Stimulated activated naive CD8-positive, alpha-beta T cell treated with anti-CD3 and anti-CD28 coated beads, Interleukin-15, amount 100 ng/mL, for 72 hours (primary cell): ENCODE measurements around the gene MLXIPL.
"Not testable (repeated sequence)": the region's sequence is repeated elsewhere in the genome, so short reads cannot be mapped to it uniquely, and the experiment has no call there.

Experiments used
- ATAC-seq: fragments of 150-1000 bp; cut with Tn5 transposase; 2 replicates; pipeline ENCODE4 v1.10.0; 2021; ENCODE audit warnings: mild to moderate bottlenecking, moderate library complexity
- DNase-seq, 2 donors: peaks; one replicate each; pipeline ENCODE4 v3.0.0; 2021 to 2022
- H3K27ac Mint-ChIP-seq, 2 donors: one replicate each; pipeline ENCODE4 v1.8.0; 2022; ENCODE audit warnings: mild to moderate bottlenecking in 2 of 2, mixed read lengths in 2 of 2, moderate library complexity in 2 of 2
- H3K27me3 Mint-ChIP-seq: one replicate; pipeline ENCODE4 v1.8.0; 2022; ENCODE audit warnings: mixed read lengths
- H3K4me1 Mint-ChIP-seq: one replicate; pipeline ENCODE4 v1.8.0; 2022; ENCODE audit warnings: mild to moderate bottlenecking, mixed read lengths
- H3K4me3 Mint-ChIP-seq, 2 donors: one replicate each; pipeline ENCODE4 v1.8.0; 2022; ENCODE audit warnings: mild to moderate bottlenecking in 2 of 2, mixed read lengths in 2 of 2, moderate library complexity in 1 of 2
- H3K9me3 Mint-ChIP-seq, 2 donors: one replicate each; pipeline ENCODE4 v1.8.0; 2022; ENCODE audit warnings: mixed read lengths in 2 of 2

The MLXIPL gene

DNA sequence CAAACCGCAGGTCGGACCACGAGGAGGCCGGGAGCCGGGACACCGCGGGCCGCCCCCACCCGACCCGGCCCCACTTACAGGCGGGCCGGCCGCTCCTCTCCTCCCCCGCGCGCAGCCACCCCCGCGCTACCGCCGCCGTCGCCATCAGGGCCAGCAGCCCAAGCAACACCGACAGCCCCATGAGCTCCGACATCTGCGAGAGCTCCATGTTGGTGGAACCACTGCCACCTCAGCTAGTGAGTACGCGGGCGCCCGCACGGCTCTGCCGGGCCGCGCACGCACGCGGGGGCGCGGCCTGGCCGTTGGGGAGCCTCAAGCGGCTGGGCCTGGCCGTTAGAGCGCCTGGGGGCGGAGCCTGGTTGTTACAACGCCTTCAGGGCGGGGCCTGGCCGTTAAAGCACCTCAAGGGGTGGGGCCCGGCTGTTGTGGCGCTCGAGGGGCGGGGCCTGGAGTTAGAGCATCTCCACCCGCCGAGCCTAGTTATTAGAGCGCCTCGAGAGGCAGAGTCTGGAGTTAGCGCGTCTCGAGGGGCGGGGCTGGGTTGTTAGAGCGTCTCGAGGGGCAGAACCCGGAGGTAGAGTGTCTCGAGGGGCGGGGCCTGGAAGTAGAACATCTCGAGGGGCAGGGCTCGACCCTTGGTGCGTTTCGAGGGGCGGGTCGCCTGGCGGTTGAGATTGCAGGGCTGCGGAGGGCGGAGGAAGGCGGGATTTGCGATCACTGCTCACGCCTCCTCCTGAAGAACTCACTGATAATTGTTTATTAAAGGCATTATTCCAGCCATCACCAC is 45.8 kb downstream of the MLXIPL start, which contains the start of gene TBL2:
Gene TBL2, minus strand, starts transcription at position 238 of the 787 bp plus-strand sequence. Its CDS starts 30 bp downstream, at position 208.
- Mint-ChIP-seq H3K9me3 (no peaks in the 10 kb centered on the region), H3K4me3 (peak within 1 kb of the TSS; percentile 99 to 100), H3K4me1 (peaks cover 26% of the 10 kb centered on the region), H3K27ac (peak within 1 kb of the TSS; percentile 98 to 99), H3K27me3 (no peaks in the 10 kb centered on the region)
- DNase-seq, result peak; percentile 98 to 99
- peak; percentile 93 for ATAC-seq

DNA sequence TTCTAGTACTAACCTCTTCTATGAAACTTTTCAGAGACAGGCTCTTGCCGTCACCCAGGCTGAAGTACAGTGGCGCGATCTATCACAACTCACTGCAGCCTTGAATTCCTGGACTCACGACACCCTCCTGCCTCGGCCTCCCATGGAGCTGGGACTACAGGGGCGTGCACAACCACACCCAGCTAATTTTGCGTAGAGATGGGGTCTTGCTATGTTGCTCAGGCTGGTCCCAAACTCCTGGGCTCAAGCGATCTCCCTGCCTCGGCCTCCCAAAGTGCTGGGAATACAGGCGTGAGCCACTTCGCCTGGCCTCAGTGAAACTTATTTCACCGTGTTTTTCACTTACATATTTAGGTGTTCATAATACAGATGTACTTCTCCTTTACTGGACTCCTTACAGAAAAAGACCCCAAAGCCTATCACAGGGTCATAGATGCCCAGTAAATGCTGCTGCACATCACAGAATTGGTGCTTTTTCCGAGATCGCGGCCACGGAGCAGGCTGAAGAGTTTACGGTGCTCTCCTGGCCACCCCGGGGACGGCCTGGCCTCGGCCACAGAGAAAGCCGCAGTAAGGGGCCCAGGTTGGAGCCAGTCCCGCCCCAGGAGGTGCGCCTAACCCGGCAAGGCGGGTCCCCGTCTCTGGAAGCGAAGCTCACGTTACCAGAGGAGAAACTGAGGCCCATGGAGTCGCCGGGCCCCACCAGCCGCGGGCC is 46.5 kb downstream of the MLXIPL start:
- DNase-seq (no peak), ATAC-seq (peak; percentile 32)
- H3K27me3 Mint-ChIP-seq, result no peaks in the 10 kb centered on the region
- no peaks in the 10 kb centered on the region for H3K9me3 Mint-ChIP-seq
- H3K4me1 Mint-ChIP-seq, result peaks cover 26% of the 10 kb centered on the region
- peak overlapping the region; percentile 98 to 99 for H3K27ac Mint-ChIP-seq
- peak overlapping the region; percentile 99 to 100 for H3K4me3 Mint-ChIP-seq

GRCh38 chr7:73573791-73574190 is 50.5 kb downstream of the MLXIPL start:
- no peaks in the 10 kb centered on the region for H3K9me3 Mint-ChIP-seq
- peak overlapping the region in 1 of 2 donors; percentile 85 for H3K27ac Mint-ChIP-seq
- DNase-seq (no peak), ATAC-seq (no peak)
- peaks cover 18% of the 10 kb centered on the region for H3K4me1 Mint-ChIP-seq
- no peaks in the 10 kb centered on the region for H3K27me3 Mint-ChIP-seq
- H3K4me3 Mint-ChIP-seq, result no peak overlapping the region

GRCh38 chr7:73573276-73573675 is 51.0 kb downstream of the MLXIPL start:
- DNase-seq (no peak), ATAC-seq (no peak)
- no peaks in the 10 kb centered on the region for H3K9me3 Mint-ChIP-seq
- peaks cover 19% of the 10 kb centered on the region for H3K4me1 Mint-ChIP-seq
- no peak overlapping the region for H3K27ac Mint-ChIP-seq
- no peaks in the 10 kb centered on the region for H3K27me3 Mint-ChIP-seq
- H3K4me3 Mint-ChIP-seq, result no peak overlapping the region

DNA sequence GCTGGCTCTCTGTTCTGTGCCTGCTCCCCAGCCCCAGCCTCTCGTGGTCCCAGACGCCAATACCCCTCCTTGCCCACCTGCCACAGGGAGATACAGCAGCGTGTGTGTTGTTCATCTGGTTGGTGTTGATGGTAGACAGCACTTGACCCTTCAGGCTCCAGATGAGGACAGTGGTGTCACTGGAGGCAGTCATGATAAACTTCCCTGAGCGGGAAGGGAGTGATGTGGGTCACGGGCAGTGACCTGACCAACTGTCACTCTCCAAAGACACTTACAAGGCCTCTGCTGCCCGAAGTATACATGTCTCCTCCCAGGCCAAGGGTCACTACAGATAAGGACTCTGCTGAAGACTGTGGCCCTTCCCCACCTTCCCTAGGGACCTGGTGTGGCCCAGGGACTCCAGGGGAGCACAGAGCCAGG is 51.5 kb downstream of the MLXIPL start:
- no peak overlapping the region for H3K27ac Mint-ChIP-seq
- H3K4me3 Mint-ChIP-seq, result no peak overlapping the region
- ATAC-seq, result no peak
- peaks cover 23% of the 10 kb centered on the region for H3K4me1 Mint-ChIP-seq
- H3K9me3 Mint-ChIP-seq, result no peaks in the 10 kb centered on the region
- H3K27me3 Mint-ChIP-seq, result no peaks in the 10 kb centered on the region
- no peak for DNase-seq

DNA sequence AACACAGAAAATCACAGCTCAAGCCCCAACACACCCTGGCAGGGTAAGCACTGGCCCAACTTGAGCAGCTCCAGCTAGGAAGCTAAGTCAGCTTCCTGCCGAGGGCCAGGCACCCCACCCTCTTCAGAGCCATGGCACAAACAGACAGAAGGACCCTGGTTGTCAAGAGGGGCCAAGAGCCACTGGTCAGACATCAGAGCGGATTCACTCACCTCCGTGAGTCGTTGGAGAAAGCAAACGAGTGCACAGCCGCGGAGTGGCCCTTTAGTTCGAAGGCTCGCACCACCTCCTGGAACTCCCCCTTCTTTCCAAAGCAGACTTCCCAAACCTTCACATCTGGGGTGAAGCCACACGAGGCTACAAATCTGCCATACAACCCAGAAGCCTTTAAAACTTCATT is 53.3 kb downstream of the MLXIPL start:
- ATAC-seq (no peak), DNase-seq (no peak)
- Mint-ChIP-seq H3K9me3 (no peaks in the 10 kb centered on the region), H3K27me3 (no peaks in the 10 kb centered on the region), H3K4me1 (peaks cover 22% of the 10 kb centered on the region), H3K4me3 (no peak overlapping the region), H3K27ac (no peak overlapping the region)

DNA sequence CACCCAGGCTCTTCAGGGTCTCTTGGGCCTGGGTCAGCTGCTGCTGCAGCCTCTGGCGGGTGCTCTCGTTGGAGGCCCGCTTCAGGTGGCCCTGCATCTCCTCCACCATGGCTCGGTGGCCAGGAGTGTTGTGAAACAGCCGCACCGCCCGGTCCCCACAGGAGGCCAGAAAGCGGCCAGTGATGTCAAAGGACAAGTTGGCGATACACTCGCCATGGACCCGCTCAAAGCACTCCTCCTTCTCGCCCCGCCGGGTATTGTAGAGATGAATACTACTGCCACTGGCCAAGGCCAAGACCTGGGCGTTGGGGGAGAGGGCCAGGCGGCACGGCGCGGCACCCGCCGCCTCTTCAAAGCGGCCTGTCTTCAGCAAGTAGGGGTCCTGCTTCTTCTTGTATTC is 53.8 kb downstream of the MLXIPL start:
- no peak overlapping the region for H3K4me3 Mint-ChIP-seq
- peaks cover 23% of the 10 kb centered on the region for H3K4me1 Mint-ChIP-seq
- H3K9me3 Mint-ChIP-seq, result no peaks in the 10 kb centered on the region
- ATAC-seq (no peak), DNase-seq (no peak)
- no peak overlapping the region for H3K27ac Mint-ChIP-seq
- no peaks in the 10 kb centered on the region for H3K27me3 Mint-ChIP-seq

DNA sequence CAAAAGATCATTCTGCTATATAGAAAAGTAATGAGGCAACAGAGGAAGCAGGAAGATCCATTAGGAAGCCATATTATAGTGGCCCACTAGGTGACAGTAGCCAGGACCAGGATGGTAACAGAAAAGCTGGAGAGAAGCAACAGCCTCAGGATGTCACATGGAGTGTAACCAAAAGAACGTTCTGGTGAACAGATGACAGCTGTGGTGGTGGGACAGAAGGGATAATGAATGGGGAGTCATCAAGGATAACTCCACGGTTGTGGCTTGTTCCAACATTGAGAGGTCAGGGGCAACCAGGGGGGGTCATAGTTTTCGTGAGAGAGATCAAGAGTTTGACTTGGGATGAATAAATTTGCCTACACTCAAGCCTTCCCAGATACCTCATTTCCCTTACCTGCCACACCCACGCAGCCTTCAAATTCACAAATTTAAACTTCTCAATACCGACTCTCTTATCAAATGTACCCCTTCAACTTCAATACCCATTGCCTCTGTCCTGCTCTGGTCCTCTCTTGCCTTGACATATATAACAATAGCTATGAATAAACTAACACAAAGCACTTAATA is 55.2 kb downstream of the MLXIPL start:
- Mint-ChIP-seq H3K27ac (no peak overlapping the region), H3K4me1 (peaks cover 23% of the 10 kb centered on the region), H3K9me3 (no peaks in the 10 kb centered on the region), H3K4me3 (no peak overlapping the region), H3K27me3 (no peaks in the 10 kb centered on the region)
- DNase-seq (no peak), ATAC-seq (no peak)

DNA sequence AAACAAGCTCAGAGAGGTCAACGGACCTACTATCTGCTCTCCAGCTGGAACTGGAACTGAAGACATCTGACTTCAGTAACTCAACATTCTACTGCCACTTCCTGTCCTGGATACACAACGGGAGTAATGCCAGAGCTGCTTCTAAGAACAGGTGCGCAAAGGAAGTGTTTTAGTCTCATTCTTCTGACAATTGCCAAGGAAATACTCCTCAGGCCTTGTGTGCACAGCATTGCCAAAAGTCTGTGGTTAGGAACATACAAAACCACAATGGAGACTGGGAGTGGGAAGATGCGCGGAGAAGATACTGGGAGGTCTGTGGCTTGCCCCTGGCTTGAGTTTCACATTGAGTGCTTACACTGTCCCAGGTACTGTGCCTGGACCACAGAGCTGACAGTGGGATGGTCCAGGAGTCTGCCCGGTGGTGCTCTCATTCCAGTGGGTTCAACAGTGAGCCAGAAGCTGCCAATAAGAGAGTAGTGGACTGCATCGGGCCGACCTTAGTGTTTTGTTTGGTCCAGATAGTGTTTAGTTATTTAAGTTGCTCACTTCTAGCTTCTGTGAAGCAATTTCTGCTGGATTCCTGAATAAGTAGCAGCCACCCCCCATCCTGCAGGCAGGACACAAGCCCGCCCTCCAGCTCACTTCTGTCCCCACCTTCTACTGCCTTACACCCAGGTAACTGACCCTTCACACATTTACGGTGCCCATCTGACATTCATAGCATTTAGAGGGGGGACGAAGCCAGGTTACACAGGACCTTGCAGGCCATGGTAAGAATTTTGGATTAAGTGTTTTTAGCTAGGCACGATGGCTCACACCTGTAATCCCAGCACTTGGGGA is 56.3 kb downstream of the MLXIPL start:
- Mint-ChIP-seq H3K27me3 (no peaks in the 10 kb centered on the region), H3K4me3 (no peak overlapping the region), H3K4me1 (peaks cover 23% of the 10 kb centered on the region), H3K9me3 (no peaks in the 10 kb centered on the region), H3K27ac (no peak overlapping the region)
- ATAC-seq, result no peak
- DNase-seq, result no peak

DNA sequence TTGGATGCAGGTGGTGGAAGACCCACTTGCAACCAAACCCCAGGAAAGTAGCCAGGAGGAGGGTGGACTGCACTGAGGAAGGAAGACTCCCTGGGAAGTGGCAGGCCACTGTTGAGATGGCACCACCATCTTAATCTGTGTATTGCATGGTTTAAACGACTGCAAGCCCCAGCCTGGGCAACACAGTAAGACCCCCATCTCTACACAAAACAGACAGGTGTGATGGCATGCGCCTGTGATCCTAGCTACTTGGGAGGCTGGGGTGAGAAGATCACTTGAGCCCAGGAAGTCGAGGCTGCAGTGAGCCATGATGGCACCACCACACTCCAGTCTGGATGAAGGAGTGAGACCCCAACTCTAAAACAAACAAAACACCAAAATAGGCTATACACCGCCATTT is 57.2 kb downstream of the MLXIPL start:
- no peak overlapping the region for H3K27ac Mint-ChIP-seq
- H3K4me1 Mint-ChIP-seq, result peaks cover 23% of the 10 kb centered on the region
- ATAC-seq (no peak), DNase-seq (no peak)
- no peaks in the 10 kb centered on the region for H3K9me3 Mint-ChIP-seq
- H3K27me3 Mint-ChIP-seq, result no peaks in the 10 kb centered on the region
- no peak overlapping the region for H3K4me3 Mint-ChIP-seq

DNA sequence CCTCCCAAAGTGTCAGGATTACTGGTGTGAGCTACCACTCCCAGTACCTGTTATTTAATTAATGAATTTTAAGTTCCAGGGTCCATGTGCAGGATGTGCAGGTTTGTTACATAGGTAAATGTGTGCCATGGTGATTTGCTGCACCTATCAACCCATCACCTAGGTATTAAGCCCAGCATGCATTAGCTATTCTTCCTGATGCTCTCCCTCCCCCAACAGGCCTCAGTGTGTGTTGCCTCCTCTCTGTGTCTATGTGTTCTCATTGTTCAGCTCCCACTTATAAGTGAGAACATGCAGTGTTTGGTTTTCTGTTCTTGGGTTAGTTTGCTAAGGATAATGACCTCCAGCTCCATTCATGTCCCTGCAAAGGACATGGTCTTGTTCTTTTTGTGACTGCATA is 57.9 kb downstream of the MLXIPL start:
- H3K27me3 Mint-ChIP-seq, H3K9me3 Mint-ChIP-seq, DNase-seq: not testable (repeated sequence)
- H3K4me1 Mint-ChIP-seq, result peaks cover 23% of the 10 kb centered on the region
- ATAC-seq, result peak; percentile 55
- peak overlapping the region; percentile 40 to 74 for H3K4me3 Mint-ChIP-seq
- H3K27ac Mint-ChIP-seq, result peak overlapping the region in 1 of 2 donors; percentile 73

DNA sequence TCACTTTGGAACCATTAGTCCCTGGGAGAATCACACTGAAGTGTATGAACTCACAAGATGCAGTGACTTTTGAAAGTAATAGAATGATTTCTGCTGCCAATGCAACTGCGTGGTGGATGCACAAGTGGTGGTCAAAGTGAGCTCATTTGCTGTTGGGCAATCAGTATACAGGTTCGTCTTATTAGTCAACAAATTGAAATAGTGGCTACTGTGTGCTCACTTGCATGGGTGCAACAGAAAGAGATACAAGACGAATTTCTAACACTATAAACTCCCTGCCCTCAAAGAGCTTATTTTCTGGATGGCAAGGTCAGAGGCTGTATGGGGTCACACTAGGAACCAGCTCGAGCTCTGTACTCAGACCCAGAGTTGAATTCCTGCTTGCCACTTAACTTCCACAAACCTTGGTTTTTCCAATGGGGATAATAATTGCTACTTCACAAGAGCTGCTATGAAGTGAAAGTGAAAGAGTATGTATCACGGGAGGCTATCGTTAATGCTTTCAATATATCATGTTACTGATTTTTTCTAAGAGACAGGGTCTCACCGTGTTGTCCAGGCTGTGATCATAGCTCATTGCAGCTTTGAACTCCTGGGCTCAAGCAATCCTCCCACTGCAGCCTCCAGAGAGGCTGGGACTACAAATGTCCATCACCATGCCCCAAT is 58.5 kb downstream of the MLXIPL start:
- Mint-ChIP-seq H3K9me3 (no peaks in the 10 kb centered on the region), H3K27ac (peak overlapping the region in 1 of 2 donors; percentile 7), H3K4me1 (peaks cover 24% of the 10 kb centered on the region), H3K27me3 (no peaks in the 10 kb centered on the region), H3K4me3 (peak overlapping the region; percentile 40 to 74)
- DNase-seq, result no peak
- ATAC-seq, result peak; percentile 34

GRCh38 chr7:73560109-73560835 is 64.0 kb downstream of the MLXIPL start:
- Mint-ChIP-seq H3K27me3 (no peaks in the 10 kb centered on the region), H3K4me1 (peaks cover 31% of the 10 kb centered on the region), H3K4me3 (no peak overlapping the region), H3K27ac (no peak overlapping the region), H3K9me3 (no peaks in the 10 kb centered on the region)
- DNase-seq, result no peak
- no peak for ATAC-seq
